ENCODE results near the gene KHDC1. TPM values are rescaled to one million over a fixed set of nuclear protein-coding genes. Genes with fewer than 3 reads are reported as not detected.
"Not testable (repeated sequence)": the region's sequence is repeated elsewhere in the genome, so short reads cannot be mapped to it uniquely, and the experiment has no call there.

Gene KHDC1
- total and polyA plus RNA-seq, 2 donors (not counting 1 experiment from before 2014, with no cell fraction given), result 2.6 to 3.5 TPM

- Histone ChIP-seq H2AFZ (ENCODE audit: insufficient read depth, low read depth, low read length, poor library complexity, severe bottlenecking) (peak overlapping the region; percentile 98), H3K79me2 (ENCODE audit: control insufficient read depth, insufficient read depth, low read length) (peaks cover 16% of the 10 kb centered on the region), H3K27ac (ENCODE audit: low read length in 2 of 2) (peak overlapping the region in 1 of 2 donors; percentile 65), H3K9ac (ENCODE audit: low read length) (peak overlapping the region; percentile 88), H3K4me2 (replicated peaks; ENCODE audit: low read depth, low read length, poor library complexity, severe bottlenecking) (peak overlapping the region; percentile 94), H3K4me3 (ENCODE audit: control extremely low read depth in 1 of 5, extremely low read depth in 1 of 5, insufficient read depth in 1 of 5, low read depth in 2 of 5, low read length in 4 of 5) (peak overlapping the region; percentile 73 to 92 (median 88)), H3K27me3 (replicated peaks in 1 of 4; ENCODE audit: control extremely low read depth in 1 of 4, control insufficient read depth in 3 of 4, insufficient read depth in 4 of 4, low read length in 3 of 4) (peaks cover 0 to 14% (median 7%) of the 10 kb centered on the region in 4 experiments), H3K4me1 (ENCODE audit: control insufficient read depth in 2 of 2, insufficient read depth in 2 of 2, low read length in 2 of 2) (peaks cover 16 to 17% of the 10 kb centered on the region in 2 donors)
- intact Hi-C loops (cut with micrococcal nuclease), result loop anchor here (1.0 to 5.0 kb wide), 3 partner anchors 31 to 688 kb away; partner anchors contain the start of genes KCNQ5 and KHDC1
- CTCF ChIA-PET, result interaction anchor here (0.7 to 1.5 kb wide), 2 partner anchors 16 to 899 kb away, joined by 3 to 5 read pairs; no protein-coding TSS in a partner anchor
- Mint-ChIP-seq H3K4me3 (peak overlapping the region; percentile 98), H3K4me1 (peaks cover 25% of the 10 kb centered on the region), H3K27ac (peak overlapping the region; percentile 87), H3K27me3 (peaks cover 14% of the 10 kb centered on the region)
- WGBS (ENCODE audit: insufficient coverage), result no CpG with 5 or more reads among the region's 4 CpGs
- ATAC-seq (ENCODE audit: low read depth); H3K9me3 Mint-ChIP-seq (ENCODE audit: insufficient read depth); H4K20me1 ChIP-seq (ENCODE audit: control insufficient read depth, insufficient read depth, low read length, poor library complexity, severe bottlenecking); H3K36me3 ChIP-seq (replicated peaks in 1 of 2; ENCODE audit: control extremely low read depth in 1 of 2, control insufficient read depth in 1 of 2, extremely low read depth in 1 of 2, insufficient read depth in 2 of 2, low read length in 1 of 2); H3K9me3 ChIP-seq (ENCODE audit: control extremely low read depth in 1 of 3, control insufficient read depth in 2 of 3, insufficient read depth in 1 of 3, low read length in 2 of 3); DNase-seq: not testable (repeated sequence)
- POLR2A ChIA-PET, result interaction anchor here (0.6 kb wide), 1 partner anchor 151 kb away, joined by 3 read pairs; the partner anchor contains the start of gene MTO1
- TF ChIP-seq CTCF (IDR thresholded peaks at IDR 0.05), result peak; percentile 13
Measured at GRCh38 chr6:73310503-73310845, 47.5 kb upstream of the KHDC1 start.

DNA sequence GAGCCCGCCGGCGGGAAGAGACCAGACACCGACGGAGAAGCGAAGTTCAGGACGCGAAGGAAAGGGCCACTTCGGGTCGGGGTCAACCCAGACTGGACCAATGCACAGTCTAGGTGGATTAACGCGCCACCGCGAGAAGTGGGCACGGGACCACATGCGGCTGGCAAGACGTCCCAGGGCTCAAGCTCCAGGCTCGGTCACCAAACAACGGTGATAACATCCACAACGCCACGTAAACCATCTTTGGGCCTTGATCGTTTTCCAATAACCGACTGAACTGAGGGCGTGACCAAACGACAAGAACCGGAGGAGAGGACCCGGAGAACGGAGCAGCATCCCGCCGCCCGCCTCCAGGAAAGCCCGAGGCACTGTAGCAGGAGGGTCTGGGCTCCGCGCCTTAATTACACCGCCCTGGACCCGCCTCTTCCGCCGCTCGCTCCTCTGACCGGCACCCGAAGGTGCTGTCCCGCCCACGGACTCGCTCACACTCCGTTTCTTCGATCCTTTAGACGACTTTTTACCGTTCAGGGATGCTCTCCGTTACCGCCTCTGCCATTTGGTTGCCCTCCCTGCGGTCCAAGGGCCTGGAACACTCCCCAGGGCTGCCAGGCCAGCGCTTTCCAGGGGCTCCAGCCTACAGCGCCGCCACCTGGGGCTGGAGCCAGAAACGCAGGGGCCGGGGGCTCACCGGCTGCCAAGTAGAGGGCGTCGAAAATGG, 46.9 kb upstream of the KHDC1 start:
- peaks cover 0 to 6% (median 0%) of the 10 kb centered on the region in 3 donors for H3K9me3 ChIP-seq (ENCODE audit: control extremely low read depth in 1 of 3, control insufficient read depth in 2 of 3, insufficient read depth in 1 of 3, low read length in 2 of 3)
- peak overlapping the region; percentile 98 for H2AFZ ChIP-seq (ENCODE audit: insufficient read depth, low read depth, low read length, poor library complexity, severe bottlenecking)
- CTCF ChIA-PET, result interaction anchor here (0.7 to 1.5 kb wide), 4 partner anchors 17 to 899 kb away, joined by 3 to 5 read pairs (median 4); partner anchors contain the start of gene MTO1
- H3K27ac ChIP-seq (ENCODE audit: low read length in 2 of 2), result peak overlapping the region; percentile 39 to 65
- H4K20me1 ChIP-seq (ENCODE audit: control insufficient read depth, insufficient read depth, low read length, poor library complexity, severe bottlenecking), result no peaks in the 10 kb centered on the region
- peak overlapping the region; percentile 87 for H3K27ac Mint-ChIP-seq
- H3K9ac ChIP-seq (ENCODE audit: low read length), result peak overlapping the region; percentile 88
- peaks cover 10% of the 10 kb centered on the region for H3K27me3 Mint-ChIP-seq
- POLR2A ChIA-PET, result no interaction called here
- peaks cover 22% of the 10 kb centered on the region for H3K4me1 Mint-ChIP-seq
- H3K9me3 Mint-ChIP-seq (ENCODE audit: insufficient read depth), result no peaks in the 10 kb centered on the region
- WGBS (ENCODE audit: insufficient coverage), result under 1% methylated on average over 59 of the region's 59 CpGs
- peak overlapping the region; percentile 73 to 92 (median 88) for H3K4me3 ChIP-seq (ENCODE audit: control extremely low read depth in 1 of 5, extremely low read depth in 1 of 5, insufficient read depth in 1 of 5, low read depth in 2 of 5, low read length in 4 of 5)
- H3K36me3 ChIP-seq (replicated peaks in 1 of 2; ENCODE audit: control extremely low read depth in 1 of 2, control insufficient read depth in 1 of 2, extremely low read depth in 1 of 2, insufficient read depth in 2 of 2, low read length in 1 of 2), result no peaks in the 10 kb centered on the region
- H3K4me2 ChIP-seq (replicated peaks; ENCODE audit: low read depth, low read length, poor library complexity, severe bottlenecking), result peak overlapping the region; percentile 94
- intact Hi-C loops (cut with micrococcal nuclease), result loop anchor here (1.0 to 5.0 kb wide), 3 partner anchors 31 to 688 kb away; partner anchors contain the start of genes KCNQ5 and KHDC1
- peaks cover 0 to 9% (median 4%) of the 10 kb centered on the region in 4 experiments for H3K27me3 ChIP-seq (replicated peaks in 1 of 4; ENCODE audit: control extremely low read depth in 1 of 4, control insufficient read depth in 3 of 4, insufficient read depth in 4 of 4, low read length in 3 of 4)
- peak; percentile 69 for DNase-seq
- H3K4me1 ChIP-seq (ENCODE audit: control insufficient read depth in 2 of 2, insufficient read depth in 2 of 2, low read length in 2 of 2), result peaks cover 11 to 13% of the 10 kb centered on the region in 2 donors
- TF ChIP-seq EZH2 (IDR thresholded peaks at IDR 0.05; ENCODE audit: borderline replicate concordance, insufficient read depth, low read depth, low read length, poor library complexity, severe bottlenecking) (no peak), CTCF (IDR thresholded peaks at IDR 0.05) (peak; percentile 60)
- H3K79me2 ChIP-seq (ENCODE audit: control insufficient read depth, insufficient read depth, low read length), result peaks cover 16% of the 10 kb centered on the region
- H3K4me3 Mint-ChIP-seq, result peak overlapping the region; percentile 98
- peak; percentile 94 for ATAC-seq (ENCODE audit: low read depth)

All from B cell (primary cell).